Endothelial cell of umbilical vein (primary cell): ENCODE results near the gene RGS7. TPM values are rescaled to one million over a fixed set of nuclear protein-coding genes. Genes with fewer than 3 reads are reported as not detected.

ENCODE experiments used
- BruUV-seq: library from RNA; stranded (reverse); fragments of 400-500 nt; replicated peaks from 2 replicates; lab custom pipeline; 2021; lab: Mats Ljungman, UMichigan
- CTCF ChIA-PET: fragments of 300-600, 350-600 bp; sonication (Branson Sonifier 250); formaldehyde crosslinking; loops from one replicate; lab custom pipeline; 2021; ENCODE audit warnings: antibody characterized with exemption, inconsistent platforms; lab: Charles Lee
- POLR2A ChIA-PET: fragments of 300-600, 350-600 bp; sonication (Branson Sonifier 250); formaldehyde crosslinking; loops from one replicate; lab custom pipeline; 2021; ENCODE audit warnings: antibody characterized with exemption, inconsistent platforms; lab: Charles Lee
- DNase-seq: peaks from one replicate; pipeline ENCODE4 v3.0.0-alpha.2; 2011; ENCODE audit warnings: low read depth, low spot score
- FAIRE-seq: peaks from 2 replicates; lab custom pipeline; 2011; peaks lifted over from hg19 to GRCh38; lab: Jason Lieb, UNC
- H2AFZ ChIP-seq: 2 replicates; pipeline ENCODE4 v1.6.0; 2012; ENCODE audit warnings: low read depth, low read length, control low read depth, inconsistent platforms
- H3K27ac ChIP-seq: 2 replicates; pipeline ENCODE4 v1.5.1; 2011; ENCODE audit warnings: low read depth, mild to moderate bottlenecking, control low read depth, low read length, moderate library complexity; ENCODE audit not compliant: insufficient read depth
- H3K27me3 ChIP-seq, 2 experiments: 2 replicates each; pipeline versions ENCODE4 v1.6.0 to v1.6.1; 2011; ENCODE audit warnings: low read length in 2 of 2, mixed read lengths in 1 of 2; ENCODE audit not compliant: control insufficient read depth in 2 of 2, insufficient read depth in 2 of 2
- H3K36me3 ChIP-seq, 2 experiments: 2 replicates in 1 of 2; 3 replicates in 1 of 2; pipeline ENCODE4 v1.5.1; 2011; ENCODE audit warnings: low read length in 2 of 2, mild to moderate bottlenecking in 1 of 2, moderate library complexity in 1 of 2; ENCODE audit not compliant: control insufficient read depth in 2 of 2, insufficient read depth in 2 of 2; ENCODE audit errors: extremely low read depth in 1 of 2
- H3K4me1 ChIP-seq: 3 replicates; pipeline ENCODE4 v1.5.1; 2011; ENCODE audit warnings: mild to moderate bottlenecking, low read length; ENCODE audit not compliant: control insufficient read depth, insufficient read depth; ENCODE audit errors: extremely low read depth
- H3K4me2 ChIP-seq: 2 replicates; pipeline ENCODE4 v1.6.1; 2011; ENCODE audit warnings: low read length, control low read depth, mixed read lengths; ENCODE audit not compliant: insufficient read depth
- H3K4me3 ChIP-seq, 3 experiments: fragments of 200-600 bp in 1 of 3; sonication (generic), shearing (Covaris generic) in 1 of 3; replicated peaks in 1 of 3; 2 replicates each; pipeline ENCODE4 v1.5.1; 2011 to 2016; ENCODE audit warnings: control low read depth in 3 of 3, low read length in 3 of 3, mild to moderate bottlenecking in 2 of 3, inconsistent platforms in 1 of 3, low read depth in 1 of 3, moderate library complexity in 1 of 3; ENCODE audit not compliant: insufficient read depth in 1 of 3
- H3K79me2 ChIP-seq: 2 replicates; pipeline ENCODE4 v1.6.0; 2012; ENCODE audit warnings: low read length, inconsistent platforms; ENCODE audit not compliant: control insufficient read depth, insufficient read depth
- H3K9ac ChIP-seq: replicated peaks from 2 replicates; pipeline ENCODE3; 2011; ENCODE audit warnings: low read length, control low read depth; ENCODE audit not compliant: insufficient read depth; ENCODE audit errors: extremely low read depth
- H3K9me1 ChIP-seq: replicated peaks from 3 replicates; pipeline ENCODE4 v1.6.0; 2011; ENCODE audit warnings: mild to moderate bottlenecking, low read length; ENCODE audit not compliant: control insufficient read depth, insufficient read depth; ENCODE audit errors: extremely low read depth
- H3K9me3 ChIP-seq: replicated peaks from 2 replicates; pipeline ENCODE4 v1.5.1; 2012; ENCODE audit warnings: low read length, inconsistent platforms; ENCODE audit not compliant: control insufficient read depth, insufficient read depth
- H4K20me1 ChIP-seq: replicated peaks from 2 replicates; pipeline ENCODE3; 2011; ENCODE audit warnings: mild to moderate bottlenecking, low read length; ENCODE audit not compliant: control insufficient read depth, insufficient read depth; ENCODE audit errors: extremely low read depth
- EZH2 ChIP-seq: IDR thresholded peaks from 2 replicates; pipeline ENCODE4 v1.6.1; 2012; ENCODE audit warnings: borderline replicate concordance, low read depth, mild to moderate bottlenecking, moderate library complexity, low read length, inconsistent platforms; ENCODE audit not compliant: severe bottlenecking
- FOS ChIP-seq: IDR thresholded peaks from 2 replicates; pipeline ENCODE4 v1.6.1; 2011; ENCODE audit warnings: mild to moderate bottlenecking, low read length, moderate library complexity, borderline replicate concordance; ENCODE audit not compliant: insufficient read depth
- GATA2 ChIP-seq: IDR thresholded peaks from 2 replicates; pipeline ENCODE4 v1.7.0; 2011; ENCODE audit warnings: low read depth, mild to moderate bottlenecking, moderate library complexity, mixed read lengths, low read length; ENCODE audit not compliant: insufficient read length, insufficient read depth
- JUN ChIP-seq: IDR thresholded peaks from 2 replicates; pipeline ENCODE4 v1.6.1; 2011; ENCODE audit warnings: borderline replicate concordance, low read depth; ENCODE audit not compliant: insufficient read length, insufficient read depth
- MYC ChIP-seq: IDR thresholded peaks from one replicate; pipeline ENCODE4 v1.6.1; 2011; ENCODE audit warnings: mild to moderate bottlenecking, low read depth, low read length
- POLR2A ChIP-seq: IDR thresholded peaks from 2 replicates; pipeline ENCODE4 v1.6.1; 2012; ENCODE audit warnings: low read depth, mild to moderate bottlenecking, control low read depth, low read length
- POLR2AphosphoS5 ChIP-seq: IDR thresholded peaks from 2 replicates; pipeline ENCODE4 v1.6.1; 2012; ENCODE audit warnings: low read depth, mild to moderate bottlenecking, control low read depth, low read length, moderate library complexity; ENCODE audit not compliant: insufficient read depth
- dilution Hi-C: fragments of 300-500 bp; cut with MboI; formaldehyde crosslinking; loops from one replicate; pipeline ENCODE4 v1.15.0; 2019; ENCODE audit warnings: low sequenced_read_pairs; ENCODE audit not compliant: extremely low pct_ligation_motif_present
- intact Hi-C: fragments of 100-400 bp; cut with micrococcal nuclease; formaldehyde crosslinking; loops from one replicate; pipeline ENCODE4 v1.10.0; 2022
- polyA plus RNA-seq, 4 experiments: library from polyadenylated mRNA; depleted of rRNA in 3 of 4; stranded (reverse) in 3 of 4; unstranded in 1 of 4; fragments of >200 nt; gene quantifications; 2 replicates each; pipeline versions ENCODE4 v1.2.1 to v1.2.3, GENCODE V29; 2011 to 2012; ENCODE audit warnings: missing spikeins in 1 of 4
- total RNA-seq: library from RNA; stranded (reverse); gene quantifications from 2 replicates; pipeline ENCODE4 v1.2.3, GENCODE V29; 2021
- TF ChIP-seq, protein P1 (sequence below), 2 donors: IDR thresholded peaks; 1 replicate in 1 of 2; 2 replicates in 1 of 2; pipeline ENCODE4 v1.5.1; 2011; ENCODE audit warnings: low read length in 2 of 2, mild to moderate bottlenecking in 2 of 2, moderate library complexity in 2 of 2, control low read depth in 1 of 2, inconsistent platforms in 1 of 2, low read depth in 1 of 2; ENCODE audit not compliant: insufficient read depth in 1 of 2; ENCODE audit errors: extremely low read depth in 1 of 2
- TF ChIP-seq, protein P2 (sequence below): IDR thresholded peaks from 2 replicates; pipeline ENCODE4 v1.6.1; 2011; ENCODE audit not compliant: insufficient read depth, insufficient read length

Gene RGS7
- total and polyA plus RNA-seq, 2 donors (not counting 3 experiments of a cell fraction or from before 2014, with no cell fraction given) = 0.43 to 0.44 TPM

DNA sequence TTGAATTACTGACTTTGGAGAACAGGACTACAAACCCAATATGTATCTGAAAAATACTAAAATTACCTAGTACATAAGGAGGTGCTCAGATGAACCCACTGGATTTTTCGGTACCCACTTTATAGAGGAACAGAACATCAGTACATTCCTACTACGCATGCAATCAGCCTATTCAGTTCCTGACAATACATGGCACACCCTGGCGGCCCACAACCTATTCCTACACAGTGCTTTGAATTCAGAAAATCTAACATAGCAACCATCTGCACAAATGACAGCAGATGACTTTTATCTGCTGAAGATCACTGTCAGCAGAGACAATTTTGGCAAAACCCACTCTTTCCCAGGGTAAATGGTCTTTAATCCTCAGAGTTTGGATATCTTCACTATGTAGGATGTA, 487.9 kb downstream of the RGS7 start:
- ChIA-PET CTCF (no interaction called here), POLR2A (no interaction called here)
- no peak for TF ChIP-seq MYC
- no TSS peak for BruUV-seq
- Histone ChIP-seq H3K27ac (no peak overlapping the region), H4K20me1 (no peaks in the 10 kb centered on the region), H3K4me2 (no peak overlapping the region), H3K27me3 (no peaks in the 10 kb centered on the region), H3K4me3 (no peak overlapping the region), H2AFZ (no peak overlapping the region), H3K4me1 (no peaks in the 10 kb centered on the region), H3K36me3 (no peaks in the 10 kb centered on the region), H3K9me1 (no peaks in the 10 kb centered on the region), H3K79me2 (no peaks in the 10 kb centered on the region), H3K9me3 (no peaks in the 10 kb centered on the region), H3K9ac (no peak overlapping the region)
- DNase-seq = no peak
- dilution Hi-C loops = no loop called here
- FAIRE-seq = no peak
- intact Hi-C loops = no loop called here

DNA sequence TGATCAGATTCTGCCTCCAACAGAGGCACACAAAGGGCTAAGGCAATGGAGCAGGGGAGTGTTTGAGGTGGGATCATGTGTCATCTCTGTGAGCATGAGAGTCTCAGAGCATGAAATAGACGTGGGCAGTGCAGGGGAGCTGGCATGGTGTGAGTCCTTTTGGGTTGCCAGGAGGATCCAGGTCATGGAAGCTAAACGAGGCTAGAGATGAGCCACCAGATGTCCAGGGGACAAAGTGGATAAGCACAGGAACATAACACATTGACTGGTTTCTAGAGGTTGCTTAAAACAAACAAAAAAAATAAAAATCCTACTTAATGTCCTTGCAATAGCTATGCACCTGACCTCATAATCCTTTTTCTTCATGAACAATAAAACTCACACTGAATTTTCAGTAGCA, 490.3 kb downstream of the RGS7 start:
- Histone ChIP-seq H3K4me2 (no peak overlapping the region), H3K27me3 (no peaks in the 10 kb centered on the region), H3K9me3 (no peaks in the 10 kb centered on the region), H3K9ac (no peak overlapping the region), H3K27ac (no peak overlapping the region), H3K9me1 (no peaks in the 10 kb centered on the region), H3K4me1 (no peaks in the 10 kb centered on the region), H3K36me3 (no peaks in the 10 kb centered on the region), H3K4me3 (no peak overlapping the region), H2AFZ (no peak overlapping the region), H3K79me2 (no peaks in the 10 kb centered on the region), H4K20me1 (no peaks in the 10 kb centered on the region)
- CTCF ChIA-PET = no interaction called here
- dilution Hi-C loops = no loop called here
- no peak for DNase-seq
- intact Hi-C loops = no loop called here
- no peak for TF ChIP-seq POLR2A
- no peak for TF ChIP-seq EZH2
- no peak for TF ChIP-seq JUN
- no peak for TF ChIP-seq GATA2
- TF ChIP-seq, protein P1, sequence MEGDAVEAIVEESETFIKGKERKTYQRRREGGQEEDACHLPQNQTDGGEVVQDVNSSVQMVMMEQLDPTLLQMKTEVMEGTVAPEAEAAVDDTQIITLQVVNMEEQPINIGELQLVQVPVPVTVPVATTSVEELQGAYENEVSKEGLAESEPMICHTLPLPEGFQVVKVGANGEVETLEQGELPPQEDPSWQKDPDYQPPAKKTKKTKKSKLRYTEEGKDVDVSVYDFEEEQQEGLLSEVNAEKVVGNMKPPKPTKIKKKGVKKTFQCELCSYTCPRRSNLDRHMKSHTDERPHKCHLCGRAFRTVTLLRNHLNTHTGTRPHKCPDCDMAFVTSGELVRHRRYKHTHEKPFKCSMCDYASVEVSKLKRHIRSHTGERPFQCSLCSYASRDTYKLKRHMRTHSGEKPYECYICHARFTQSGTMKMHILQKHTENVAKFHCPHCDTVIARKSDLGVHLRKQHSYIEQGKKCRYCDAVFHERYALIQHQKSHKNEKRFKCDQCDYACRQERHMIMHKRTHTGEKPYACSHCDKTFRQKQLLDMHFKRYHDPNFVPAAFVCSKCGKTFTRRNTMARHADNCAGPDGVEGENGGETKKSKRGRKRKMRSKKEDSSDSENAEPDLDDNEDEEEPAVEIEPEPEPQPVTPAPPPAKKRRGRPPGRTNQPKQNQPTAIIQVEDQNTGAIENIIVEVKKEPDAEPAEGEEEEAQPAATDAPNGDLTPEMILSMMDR (IDR thresholded peaks at IDR 0.05; ENCODE audit: extremely low read depth in 1 of 2, insufficient read depth in 1 of 2, low read depth in 1 of 2, low read length in 2 of 2) = no peak
- TF ChIP-seq POLR2AphosphoS5 = no peak
- no peak for TF ChIP-seq FOS
- TF ChIP-seq, protein P2, sequence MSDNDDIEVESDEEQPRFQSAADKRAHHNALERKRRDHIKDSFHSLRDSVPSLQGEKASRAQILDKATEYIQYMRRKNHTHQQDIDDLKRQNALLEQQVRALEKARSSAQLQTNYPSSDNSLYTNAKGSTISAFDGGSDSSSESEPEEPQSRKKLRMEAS = no peak
- no peak for TF ChIP-seq MYC
- FAIRE-seq = no peak
- POLR2A ChIA-PET = no interaction called here
- no TSS peak for BruUV-seq
